ENCODE results near the gene PARP1. TPM values are rescaled to one million over a fixed set of nuclear protein-coding genes. Genes with fewer than 3 reads are reported as not detected.

Gene PARP1
- total and polyA plus RNA-seq, 2 donors (not counting 1 experiment from before 2014, with no cell fraction given) = 118 to 180 TPM

GRCh38 chr1:226364901-226365565 is 42.9 kb downstream of the PARP1 start:
- H3K4me2 ChIP-seq (replicated peaks; ENCODE audit: low read depth, low read length, poor library complexity, severe bottlenecking) = no peak overlapping the region
- no peak for DNase-seq
- no peak overlapping the region for H2AFZ ChIP-seq (ENCODE audit: insufficient read depth, low read depth, low read length, poor library complexity, severe bottlenecking)
- Mint-ChIP-seq H3K9me3 (ENCODE audit: insufficient read depth) (no peaks in the 10 kb centered on the region), H3K27me3 (no peaks in the 10 kb centered on the region), H3K4me1 (peaks cover 34% of the 10 kb centered on the region), H3K27ac (no peak overlapping the region), H3K4me3 (no peak overlapping the region)
- H3K36me3 ChIP-seq (replicated peaks in 1 of 2; ENCODE audit: control extremely low read depth in 1 of 2, control insufficient read depth in 1 of 2, extremely low read depth in 1 of 2, insufficient read depth in 2 of 2, low read length in 1 of 2) = peaks cover 13 to 90% of the 10 kb centered on the region in 2 experiments
- intact Hi-C loops (cut with micrococcal nuclease) = no loop called here
- H4K20me1 ChIP-seq (ENCODE audit: control insufficient read depth, insufficient read depth, low read length, poor library complexity, severe bottlenecking) = peaks cover 18% of the 10 kb centered on the region
- CTCF ChIA-PET = interaction anchor here (1.4 kb wide), 1 partner anchor 43 kb away, joined by 3 read pairs; the partner anchor contains the start of gene PARP1
- 100% methylated on average over 14 of the region's 15 CpGs for WGBS (ENCODE audit: insufficient coverage)
- no peaks in the 10 kb centered on the region for H3K27me3 ChIP-seq (replicated peaks in 1 of 4; ENCODE audit: control extremely low read depth in 1 of 4, control insufficient read depth in 3 of 4, insufficient read depth in 4 of 4, low read length in 3 of 4)
- ATAC-seq (ENCODE audit: low read depth) = no peak
- H3K27ac ChIP-seq (ENCODE audit: low read length in 2 of 2) = no peak overlapping the region
- TF ChIP-seq CTCF (IDR thresholded peaks at IDR 0.05) = no peak
- no peak for TF ChIP-seq EZH2 (IDR thresholded peaks at IDR 0.05; ENCODE audit: borderline replicate concordance, insufficient read depth, low read depth, low read length, poor library complexity, severe bottlenecking)
- no peak overlapping the region for H3K9ac ChIP-seq (ENCODE audit: low read length)
- POLR2A ChIA-PET = no interaction called here
- H3K4me3 ChIP-seq (ENCODE audit: control extremely low read depth in 1 of 5, extremely low read depth in 1 of 5, insufficient read depth in 1 of 5, low read depth in 2 of 5, low read length in 4 of 5) = no peak overlapping the region
- H3K4me1 ChIP-seq (ENCODE audit: control insufficient read depth in 2 of 2, insufficient read depth in 2 of 2, low read length in 2 of 2) = peaks cover 16 to 20% of the 10 kb centered on the region in 2 donors
- H3K9me3 ChIP-seq (ENCODE audit: control extremely low read depth in 1 of 3, control insufficient read depth in 2 of 3, insufficient read depth in 1 of 3, low read length in 2 of 3) = no peaks in the 10 kb centered on the region
- H3K79me2 ChIP-seq (ENCODE audit: control insufficient read depth, insufficient read depth, low read length) = peaks cover 20% of the 10 kb centered on the region

DNA sequence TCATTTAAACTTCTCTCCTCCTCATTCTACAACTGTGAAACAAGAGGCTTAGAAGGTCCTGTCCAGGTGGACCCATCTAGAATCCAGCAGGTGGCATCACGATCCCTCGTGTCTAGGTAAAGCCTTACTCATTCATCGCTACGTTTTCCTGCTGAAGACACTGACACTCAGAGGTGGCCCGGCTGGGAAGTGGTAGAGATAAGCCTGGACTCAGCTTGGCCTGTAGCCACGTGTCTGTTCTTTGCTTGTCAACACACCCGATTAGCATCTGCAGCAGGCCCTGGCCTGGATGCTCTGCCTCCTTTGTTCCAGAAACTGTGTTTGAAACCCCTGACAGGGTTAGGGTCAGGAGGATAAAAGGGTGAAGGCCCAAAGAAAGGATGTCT is 43.4 kb downstream of the PARP1 start:
- no peak for ATAC-seq (ENCODE audit: low read depth)
- no peak for TF ChIP-seq CTCF (IDR thresholded peaks at IDR 0.05)
- no peak for TF ChIP-seq EZH2 (IDR thresholded peaks at IDR 0.05; ENCODE audit: borderline replicate concordance, insufficient read depth, low read depth, low read length, poor library complexity, severe bottlenecking)
- Mint-ChIP-seq H3K4me1 (peaks cover 30% of the 10 kb centered on the region), H3K27me3 (no peaks in the 10 kb centered on the region), H3K27ac (no peak overlapping the region), H3K4me3 (no peak overlapping the region), H3K9me3 (ENCODE audit: insufficient read depth) (no peaks in the 10 kb centered on the region)
- no peaks in the 10 kb centered on the region for H3K27me3 ChIP-seq (replicated peaks in 1 of 4; ENCODE audit: control extremely low read depth in 1 of 4, control insufficient read depth in 3 of 4, insufficient read depth in 4 of 4, low read length in 3 of 4)
- no peak overlapping the region for H3K9ac ChIP-seq (ENCODE audit: low read length)
- H3K9me3 ChIP-seq (ENCODE audit: control extremely low read depth in 1 of 3, control insufficient read depth in 2 of 3, insufficient read depth in 1 of 3, low read length in 2 of 3) = no peaks in the 10 kb centered on the region
- intact Hi-C loops (cut with micrococcal nuclease) = no loop called here
- H4K20me1 ChIP-seq (ENCODE audit: control insufficient read depth, insufficient read depth, low read length, poor library complexity, severe bottlenecking) = peaks cover 18% of the 10 kb centered on the region
- POLR2A ChIA-PET = no interaction called here
- no peak overlapping the region for H3K27ac ChIP-seq (ENCODE audit: low read length in 2 of 2)
- no peak for DNase-seq
- CTCF ChIA-PET = interaction anchor here (0.6 to 1.3 kb wide), 3 partner anchors 9 to 53 kb away, joined by 4 to 5 read pairs (median 4); no protein-coding TSS in a partner anchor
- H2AFZ ChIP-seq (ENCODE audit: insufficient read depth, low read depth, low read length, poor library complexity, severe bottlenecking) = no peak overlapping the region
- WGBS (ENCODE audit: insufficient coverage) = 99% methylated on average over 7 of the region's 7 CpGs
- H3K4me1 ChIP-seq (ENCODE audit: control insufficient read depth in 2 of 2, insufficient read depth in 2 of 2, low read length in 2 of 2) = peaks cover 11 to 15% of the 10 kb centered on the region in 2 donors
- peaks cover 13 to 96% of the 10 kb centered on the region in 2 experiments for H3K36me3 ChIP-seq (replicated peaks in 1 of 2; ENCODE audit: control extremely low read depth in 1 of 2, control insufficient read depth in 1 of 2, extremely low read depth in 1 of 2, insufficient read depth in 2 of 2, low read length in 1 of 2)
- no peak overlapping the region for H3K4me2 ChIP-seq (replicated peaks; ENCODE audit: low read depth, low read length, poor library complexity, severe bottlenecking)
- no peak overlapping the region for H3K4me3 ChIP-seq (ENCODE audit: control extremely low read depth in 1 of 5, extremely low read depth in 1 of 5, insufficient read depth in 1 of 5, low read depth in 2 of 5, low read length in 4 of 5)
- peaks cover 20% of the 10 kb centered on the region for H3K79me2 ChIP-seq (ENCODE audit: control insufficient read depth, insufficient read depth, low read length)
